Endothelial cell of umbilical vein (primary cell): ENCODE measurements around the gene PCARE. TPM values are rescaled to one million over a fixed set of nuclear protein-coding genes. Genes with fewer than 3 reads are reported as not detected.

ENCODE experiments used
- BruUV-seq: library from RNA; stranded (reverse); fragments of 400-500 nt; replicated peaks from 2 replicates; lab custom pipeline; 2021; lab: Mats Ljungman, UMichigan
- CTCF ChIA-PET: fragments of 300-600, 350-600 bp; sonication (Branson Sonifier 250); formaldehyde crosslinking; loops from one replicate; lab custom pipeline; 2021; ENCODE audit warnings: antibody characterized with exemption, inconsistent platforms; lab: Charles Lee
- POLR2A ChIA-PET: fragments of 300-600, 350-600 bp; sonication (Branson Sonifier 250); formaldehyde crosslinking; loops from one replicate; lab custom pipeline; 2021; ENCODE audit warnings: antibody characterized with exemption, inconsistent platforms; lab: Charles Lee
- DNase-seq: peaks from one replicate; pipeline ENCODE4 v3.0.0-alpha.2; 2011; ENCODE audit warnings: low read depth, low spot score
- FAIRE-seq: peaks from 2 replicates; lab custom pipeline; 2011; peaks lifted over from hg19 to GRCh38; lab: Jason Lieb, UNC
- H2AFZ ChIP-seq: 2 replicates; pipeline ENCODE4 v1.6.0; 2012; ENCODE audit warnings: low read depth, low read length, control low read depth, inconsistent platforms
- H3K27ac ChIP-seq: 2 replicates; pipeline ENCODE4 v1.5.1; 2011; ENCODE audit warnings: low read depth, mild to moderate bottlenecking, control low read depth, low read length, moderate library complexity; ENCODE audit not compliant: insufficient read depth
- H3K27me3 ChIP-seq, 2 experiments: 2 replicates each; pipeline versions ENCODE4 v1.6.0 to v1.6.1; 2011; ENCODE audit warnings: low read length in 2 of 2, mixed read lengths in 1 of 2; ENCODE audit not compliant: control insufficient read depth in 2 of 2, insufficient read depth in 2 of 2
- H3K36me3 ChIP-seq, 2 experiments: 2 replicates in 1 of 2; 3 replicates in 1 of 2; pipeline ENCODE4 v1.5.1; 2011; ENCODE audit warnings: low read length in 2 of 2, mild to moderate bottlenecking in 1 of 2, moderate library complexity in 1 of 2; ENCODE audit not compliant: control insufficient read depth in 2 of 2, insufficient read depth in 2 of 2; ENCODE audit errors: extremely low read depth in 1 of 2
- H3K4me1 ChIP-seq: 3 replicates; pipeline ENCODE4 v1.5.1; 2011; ENCODE audit warnings: mild to moderate bottlenecking, low read length; ENCODE audit not compliant: control insufficient read depth, insufficient read depth; ENCODE audit errors: extremely low read depth
- H3K4me2 ChIP-seq: 2 replicates; pipeline ENCODE4 v1.6.1; 2011; ENCODE audit warnings: low read length, control low read depth, mixed read lengths; ENCODE audit not compliant: insufficient read depth
- H3K4me3 ChIP-seq, 3 experiments: fragments of 200-600 bp in 1 of 3; sonication (generic), shearing (Covaris generic) in 1 of 3; replicated peaks in 1 of 3; 2 replicates each; pipeline ENCODE4 v1.5.1; 2011 to 2016; ENCODE audit warnings: control low read depth in 3 of 3, low read length in 3 of 3, mild to moderate bottlenecking in 2 of 3, inconsistent platforms in 1 of 3, low read depth in 1 of 3, moderate library complexity in 1 of 3; ENCODE audit not compliant: insufficient read depth in 1 of 3
- H3K79me2 ChIP-seq: 2 replicates; pipeline ENCODE4 v1.6.0; 2012; ENCODE audit warnings: low read length, inconsistent platforms; ENCODE audit not compliant: control insufficient read depth, insufficient read depth
- H3K9ac ChIP-seq: replicated peaks from 2 replicates; pipeline ENCODE3; 2011; ENCODE audit warnings: low read length, control low read depth; ENCODE audit not compliant: insufficient read depth; ENCODE audit errors: extremely low read depth
- H3K9me1 ChIP-seq: replicated peaks from 3 replicates; pipeline ENCODE4 v1.6.0; 2011; ENCODE audit warnings: mild to moderate bottlenecking, low read length; ENCODE audit not compliant: control insufficient read depth, insufficient read depth; ENCODE audit errors: extremely low read depth
- H3K9me3 ChIP-seq: replicated peaks from 2 replicates; pipeline ENCODE4 v1.5.1; 2012; ENCODE audit warnings: low read length, inconsistent platforms; ENCODE audit not compliant: control insufficient read depth, insufficient read depth
- H4K20me1 ChIP-seq: replicated peaks from 2 replicates; pipeline ENCODE3; 2011; ENCODE audit warnings: mild to moderate bottlenecking, low read length; ENCODE audit not compliant: control insufficient read depth, insufficient read depth; ENCODE audit errors: extremely low read depth
- CTCF ChIP-seq, 2 donors: IDR thresholded peaks; 1 replicate in 1 of 2; 2 replicates in 1 of 2; pipeline ENCODE4 v1.5.1; 2011; ENCODE audit warnings: low read length in 2 of 2, mild to moderate bottlenecking in 2 of 2, moderate library complexity in 2 of 2, control low read depth in 1 of 2, inconsistent platforms in 1 of 2, low read depth in 1 of 2; ENCODE audit not compliant: insufficient read depth in 1 of 2; ENCODE audit errors: extremely low read depth in 1 of 2
- FOS ChIP-seq: IDR thresholded peaks from 2 replicates; pipeline ENCODE4 v1.6.1; 2011; ENCODE audit warnings: mild to moderate bottlenecking, low read length, moderate library complexity, borderline replicate concordance; ENCODE audit not compliant: insufficient read depth
- GATA2 ChIP-seq: IDR thresholded peaks from 2 replicates; pipeline ENCODE4 v1.7.0; 2011; ENCODE audit warnings: low read depth, mild to moderate bottlenecking, moderate library complexity, mixed read lengths, low read length; ENCODE audit not compliant: insufficient read length, insufficient read depth
- JUN ChIP-seq: IDR thresholded peaks from 2 replicates; pipeline ENCODE4 v1.6.1; 2011; ENCODE audit warnings: borderline replicate concordance, low read depth; ENCODE audit not compliant: insufficient read length, insufficient read depth
- MAX ChIP-seq: IDR thresholded peaks from 2 replicates; pipeline ENCODE4 v1.6.1; 2011; ENCODE audit not compliant: insufficient read depth, insufficient read length
- MYC ChIP-seq: IDR thresholded peaks from one replicate; pipeline ENCODE4 v1.6.1; 2011; ENCODE audit warnings: mild to moderate bottlenecking, low read depth, low read length
- POLR2A ChIP-seq: IDR thresholded peaks from 2 replicates; pipeline ENCODE4 v1.6.1; 2012; ENCODE audit warnings: low read depth, mild to moderate bottlenecking, control low read depth, low read length
- POLR2AphosphoS5 ChIP-seq: IDR thresholded peaks from 2 replicates; pipeline ENCODE4 v1.6.1; 2012; ENCODE audit warnings: low read depth, mild to moderate bottlenecking, control low read depth, low read length, moderate library complexity; ENCODE audit not compliant: insufficient read depth
- dilution Hi-C: fragments of 300-500 bp; cut with MboI; formaldehyde crosslinking; loops from one replicate; pipeline ENCODE4 v1.15.0; 2019; ENCODE audit warnings: low sequenced_read_pairs; ENCODE audit not compliant: extremely low pct_ligation_motif_present
- intact Hi-C: fragments of 100-400 bp; cut with micrococcal nuclease; formaldehyde crosslinking; loops from one replicate; pipeline ENCODE4 v1.10.0; 2022
- polyA plus RNA-seq, 4 experiments: library from polyadenylated mRNA; depleted of rRNA in 3 of 4; stranded (reverse) in 3 of 4; unstranded in 1 of 4; fragments of >200 nt; gene quantifications; 2 replicates each; pipeline versions ENCODE4 v1.2.1 to v1.2.3, GENCODE V29; 2011 to 2012; ENCODE audit warnings: missing spikeins in 1 of 4
- total RNA-seq: library from RNA; stranded (reverse); gene quantifications from 2 replicates; pipeline ENCODE4 v1.2.3, GENCODE V29; 2021

Gene PCARE
- total and polyA plus RNA-seq, 2 donors (not counting 3 experiments of a cell fraction or from before 2014, with no cell fraction given): not detected

- H3K4me3 ChIP-seq: no peak overlapping the region
- peaks cover 28% of the 10 kb centered on the region for H3K4me1 ChIP-seq
- H4K20me1 ChIP-seq: no peaks in the 10 kb centered on the region
- TF ChIP-seq MAX (no peak), FOS (peak; percentile 71), JUN (peak; percentile 40), GATA2 (peak; percentile 76), POLR2AphosphoS5 (no peak), MYC (no peak)
- peak overlapping the region; percentile 68 for H2AFZ ChIP-seq
- no TSS peak for BruUV-seq
- peaks cover 51% of the 10 kb centered on the region for H3K79me2 ChIP-seq
- no peaks in the 10 kb centered on the region for H3K9me3 ChIP-seq
- ChIA-PET CTCF (no interaction called here), POLR2A (no interaction called here)
- no peaks in the 10 kb centered on the region for H3K9me1 ChIP-seq
- H3K9ac ChIP-seq: peak overlapping the region; percentile 22
- H3K27ac ChIP-seq: peak overlapping the region; percentile 91
- dilution Hi-C loops: no loop called here
- DNase-seq: peak; percentile 49
- H3K36me3 ChIP-seq: peaks cover 0 to 2% of the 10 kb centered on the region in 2 experiments
- H3K27me3 ChIP-seq: no peaks in the 10 kb centered on the region
- H3K4me2 ChIP-seq: peak overlapping the region; percentile 31
- intact Hi-C loops: loop anchor here (1.0 kb wide), 1 partner anchor 7 kb away; no protein-coding TSS in a partner anchor
- peak; percentile 81 for FAIRE-seq
These were observed 49.5 kb upstream of the PCARE start for GRCh38 chr2:29123617-29124349.

GRCh38 chr2:29120846-29121245, 46.5 kb upstream of the PCARE start:
- no peak overlapping the region for H2AFZ ChIP-seq
- H3K4me2 ChIP-seq: no peak overlapping the region
- H3K9me3 ChIP-seq: no peaks in the 10 kb centered on the region
- H3K4me1 ChIP-seq: peaks cover 49% of the 10 kb centered on the region
- peaks cover 51% of the 10 kb centered on the region for H3K79me2 ChIP-seq
- no TSS peak for BruUV-seq
- dilution Hi-C loops (no loop called here), intact Hi-C loops (no loop called here)
- no peaks in the 10 kb centered on the region for H3K27me3 ChIP-seq
- ChIA-PET CTCF (interaction anchor here (0.9 to 1.7 kb wide), 2 partner anchors 9 to 75 kb away, joined by 3 to 10 read pairs; no protein-coding TSS in a partner anchor), POLR2A (no interaction called here)
- no peaks in the 10 kb centered on the region for H4K20me1 ChIP-seq
- H3K27ac ChIP-seq: no peak overlapping the region
- no peak for TF ChIP-seq FOS
- TF ChIP-seq CTCF (IDR thresholded peaks at IDR 0.05; ENCODE audit: extremely low read depth in 1 of 2, insufficient read depth in 1 of 2, low read depth in 1 of 2, low read length in 2 of 2): no peak
- TF ChIP-seq JUN: no peak
- no peak for TF ChIP-seq MYC
- TF ChIP-seq POLR2AphosphoS5: no peak
- TF ChIP-seq POLR2A: no peak
- H3K36me3 ChIP-seq: peaks cover 0 to 2% of the 10 kb centered on the region in 2 experiments
- no peak overlapping the region for H3K4me3 ChIP-seq
- no peak overlapping the region for H3K9ac ChIP-seq
- H3K9me1 ChIP-seq: no peaks in the 10 kb centered on the region
- no peak for FAIRE-seq
- DNase-seq: no peak
